ENCODE data around the gene KCNF1. TPM values are rescaled to one million over a fixed set of nuclear protein-coding genes. Genes with fewer than 3 reads are reported as not detected.

KCNF1 gene
- total and polyA plus RNA-seq, 10 of the 15 experiments (the other 5 are each of a cell fraction or from before 2014, with no cell fraction given): not detected

DNA sequence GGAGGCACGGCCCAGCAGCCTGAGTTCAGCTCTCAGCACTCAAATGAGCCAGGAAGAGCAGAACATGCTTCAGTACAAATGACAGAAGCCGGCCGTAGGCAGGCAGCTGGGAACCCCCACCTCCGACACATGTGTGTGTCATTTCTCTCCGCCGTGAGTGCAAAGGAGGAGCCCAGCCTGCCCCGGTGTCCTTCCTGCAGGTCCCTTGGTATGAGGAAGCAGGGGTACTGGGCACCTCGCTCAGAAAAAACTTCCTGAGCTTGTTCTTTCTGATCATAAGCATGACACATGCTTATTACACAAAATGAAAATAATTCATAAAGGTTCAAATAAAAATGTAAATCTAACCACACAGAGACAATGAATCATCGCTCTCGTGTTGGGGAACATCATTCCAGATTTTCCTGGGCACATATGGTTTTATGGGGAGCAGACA, 35.3 kb downstream of the KCNF1 start:
- Histone ChIP-seq H3K4me2 (ENCODE audit: control insufficient read depth, insufficient read depth) (no peak overlapping the region), H3K9me3 (replicated peaks; ENCODE audit: control insufficient read depth, insufficient read depth, low read length) (no peaks in the 10 kb centered on the region; the same call in 2 of the 3 replicates), H3K27me3 (replicated peaks in 1 of 2; ENCODE audit: control insufficient read depth in 2 of 2, insufficient read depth in 2 of 2, low read length in 1 of 2) (no peaks in the 10 kb centered on the region; a peak in 1 of 4 replicates), H3K4me3 (no peak overlapping the region), H3K9ac (ENCODE audit: control insufficient read depth, insufficient read depth, low read length) (no peak overlapping the region), H3K79me2 (ENCODE audit: control insufficient read depth, insufficient read depth, low read length) (no peaks in the 10 kb centered on the region), H2AFZ (ENCODE audit: control insufficient read depth, low read depth, low read length) (no peak overlapping the region), H3K27ac (ENCODE audit: control insufficient read depth, insufficient read depth) (no peak overlapping the region), H4K20me1 (ENCODE audit: control insufficient read depth, insufficient read depth) (no peaks in the 10 kb centered on the region), H3K36me3 (ENCODE audit: control insufficient read depth in 2 of 2, insufficient read depth in 2 of 2, low read length in 1 of 2) (no peaks in the 10 kb centered on the region), H3K4me1 (ENCODE audit: control insufficient read depth, insufficient read depth, low read length) (no peaks in the 10 kb centered on the region)
- ATAC-seq (no peak), FAIRE-seq (no peak), DNase-seq (ENCODE audit: low read depth, low spot score) (no peak)
- intact Hi-C loops (cut with micrococcal nuclease; ENCODE audit: unreplicated experiment): no loop called here
- ChIA-PET POLR2A (no interaction called here), SMC1A (ENCODE audit: uncharacterized antibody, unreplicated experiment) (no interaction called here), RAD21 (ENCODE audit: unreplicated experiment) (no interaction called here), CTCF (no interaction called here)
- no TSS peak for BruUV-seq (replicated peaks)
- in situ Hi-C loops (cut with MboI): no loop called here
- WGBS (ENCODE audit: insufficient coverage, insufficient replicate concordance, low lambda C conversion rate, missing lambda C conversion rate): 2% methylated on average over 10 of the region's 10 CpGs
- TF ChIP-seq ZNF384 (IDR thresholded peaks at IDR 0.05; ENCODE audit: borderline replicate concordance, low read depth, low read length) (no peak), HDGF (IDR thresholded peaks at IDR 0.05) (no peak), SMC3 (IDR thresholded peaks at IDR 0.05; ENCODE audit: borderline replicate concordance, low read length) (no peak), ETV6 (conservative IDR thresholded peaks at IDR 0.05 in 1 of 2, IDR thresholded peaks at IDR 0.05 in 1 of 2; ENCODE audit: borderline replicate concordance in 1 of 2, low read depth in 1 of 2) (no peak), TAF1 (IDR thresholded peaks at IDR 0.05; ENCODE audit: borderline replicate concordance, low read depth, low read length) (no peak), ATF7 (IDR thresholded peaks at IDR 0.05; ENCODE audit: low read depth) (no peak), NR2F1 (conservative IDR thresholded peaks at IDR 0.05) (no peak), SMAD5 (IDR thresholded peaks at IDR 0.05; ENCODE audit: low read depth) (no peak), POLR2AphosphoS2 (IDR thresholded peaks at IDR 0.05; ENCODE audit: low read depth, low read length) (no peak)
- TF ChIP-seq, protein P1, sequence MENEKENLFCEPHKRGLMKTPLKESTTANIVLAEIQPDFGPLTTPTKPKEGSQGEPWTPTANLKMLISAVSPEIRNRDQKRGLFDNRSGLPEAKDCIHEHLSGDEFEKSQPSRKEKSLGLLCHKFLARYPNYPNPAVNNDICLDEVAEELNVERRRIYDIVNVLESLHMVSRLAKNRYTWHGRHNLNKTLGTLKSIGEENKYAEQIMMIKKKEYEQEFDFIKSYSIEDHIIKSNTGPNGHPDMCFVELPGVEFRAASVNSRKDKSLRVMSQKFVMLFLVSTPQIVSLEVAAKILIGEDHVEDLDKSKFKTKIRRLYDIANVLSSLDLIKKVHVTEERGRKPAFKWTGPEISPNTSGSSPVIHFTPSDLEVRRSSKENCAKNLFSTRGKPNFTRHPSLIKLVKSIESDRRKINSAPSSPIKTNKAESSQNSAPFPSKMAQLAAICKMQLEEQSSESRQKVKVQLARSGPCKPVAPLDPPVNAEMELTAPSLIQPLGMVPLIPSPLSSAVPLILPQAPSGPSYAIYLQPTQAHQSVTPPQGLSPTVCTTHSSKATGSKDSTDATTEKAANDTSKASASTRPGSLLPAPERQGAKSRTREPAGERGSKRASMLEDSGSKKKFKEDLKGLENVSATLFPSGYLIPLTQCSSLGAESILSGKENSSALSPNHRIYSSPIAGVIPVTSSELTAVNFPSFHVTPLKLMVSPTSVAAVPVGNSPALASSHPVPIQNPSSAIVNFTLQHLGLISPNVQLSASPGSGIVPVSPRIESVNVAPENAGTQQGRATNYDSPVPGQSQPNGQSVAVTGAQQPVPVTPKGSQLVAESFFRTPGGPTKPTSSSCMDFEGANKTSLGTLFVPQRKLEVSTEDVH (IDR thresholded peaks at IDR 0.05; ENCODE audit: low read depth, partially characterized antibody): no peak
- TF ChIP-seq, protein P2, sequence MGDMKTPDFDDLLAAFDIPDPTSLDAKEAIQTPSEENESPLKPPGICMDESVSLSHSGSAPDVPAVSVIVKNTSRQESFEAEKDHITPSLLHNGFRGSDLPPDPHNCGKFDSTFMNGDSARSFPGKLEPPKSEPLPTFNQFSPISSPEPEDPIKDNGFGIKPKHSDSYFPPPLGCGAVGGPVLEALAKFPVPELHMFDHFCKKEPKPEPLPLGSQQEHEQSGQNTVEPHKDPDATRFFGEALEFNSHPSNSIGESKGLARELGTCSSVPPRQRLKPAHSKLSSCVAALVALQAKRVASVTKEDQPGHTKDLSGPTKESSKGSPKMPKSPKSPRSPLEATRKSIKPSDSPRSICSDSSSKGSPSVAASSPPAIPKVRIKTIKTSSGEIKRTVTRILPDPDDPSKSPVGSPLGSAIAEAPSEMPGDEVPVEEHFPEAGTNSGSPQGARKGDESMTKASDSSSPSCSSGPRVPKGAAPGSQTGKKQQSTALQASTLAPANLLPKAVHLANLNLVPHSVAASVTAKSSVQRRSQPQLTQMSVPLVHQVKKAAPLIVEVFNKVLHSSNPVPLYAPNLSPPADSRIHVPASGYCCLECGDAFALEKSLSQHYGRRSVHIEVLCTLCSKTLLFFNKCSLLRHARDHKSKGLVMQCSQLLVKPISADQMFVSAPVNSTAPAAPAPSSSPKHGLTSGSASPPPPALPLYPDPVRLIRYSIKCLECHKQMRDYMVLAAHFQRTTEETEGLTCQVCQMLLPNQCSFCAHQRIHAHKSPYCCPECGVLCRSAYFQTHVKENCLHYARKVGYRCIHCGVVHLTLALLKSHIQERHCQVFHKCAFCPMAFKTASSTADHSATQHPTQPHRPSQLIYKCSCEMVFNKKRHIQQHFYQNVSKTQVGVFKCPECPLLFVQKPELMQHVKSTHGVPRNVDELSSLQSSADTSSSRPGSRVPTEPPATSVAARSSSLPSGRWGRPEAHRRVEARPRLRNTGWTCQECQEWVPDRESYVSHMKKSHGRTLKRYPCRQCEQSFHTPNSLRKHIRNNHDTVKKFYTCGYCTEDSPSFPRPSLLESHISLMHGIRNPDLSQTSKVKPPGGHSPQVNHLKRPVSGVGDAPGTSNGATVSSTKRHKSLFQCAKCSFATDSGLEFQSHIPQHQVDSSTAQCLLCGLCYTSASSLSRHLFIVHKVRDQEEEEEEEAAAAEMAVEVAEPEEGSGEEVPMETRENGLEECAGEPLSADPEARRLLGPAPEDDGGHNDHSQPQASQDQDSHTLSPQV (IDR thresholded peaks at IDR 0.05): no peak
- TF ChIP-seq, protein P3, sequence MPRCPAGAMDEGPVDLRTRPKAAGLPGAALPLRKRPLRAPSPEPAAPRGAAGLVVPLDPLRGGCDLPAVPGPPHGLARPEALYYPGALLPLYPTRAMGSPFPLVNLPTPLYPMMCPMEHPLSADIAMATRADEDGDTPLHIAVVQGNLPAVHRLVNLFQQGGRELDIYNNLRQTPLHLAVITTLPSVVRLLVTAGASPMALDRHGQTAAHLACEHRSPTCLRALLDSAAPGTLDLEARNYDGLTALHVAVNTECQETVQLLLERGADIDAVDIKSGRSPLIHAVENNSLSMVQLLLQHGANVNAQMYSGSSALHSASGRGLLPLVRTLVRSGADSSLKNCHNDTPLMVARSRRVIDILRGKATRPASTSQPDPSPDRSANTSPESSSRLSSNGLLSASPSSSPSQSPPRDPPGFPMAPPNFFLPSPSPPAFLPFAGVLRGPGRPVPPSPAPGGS (IDR thresholded peaks at IDR 0.05; ENCODE audit: borderline replicate concordance, insufficient read depth, low read depth, low read length, poor library complexity, severe bottlenecking): no peak
- TF ChIP-seq, protein P4, sequence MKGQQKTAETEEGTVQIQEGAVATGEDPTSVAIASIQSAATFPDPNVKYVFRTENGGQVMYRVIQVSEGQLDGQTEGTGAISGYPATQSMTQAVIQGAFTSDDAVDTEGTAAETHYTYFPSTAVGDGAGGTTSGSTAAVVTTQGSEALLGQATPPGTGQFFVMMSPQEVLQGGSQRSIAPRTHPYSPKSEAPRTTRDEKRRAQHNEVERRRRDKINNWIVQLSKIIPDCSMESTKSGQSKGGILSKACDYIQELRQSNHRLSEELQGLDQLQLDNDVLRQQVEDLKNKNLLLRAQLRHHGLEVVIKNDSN (IDR thresholded peaks at IDR 0.05; ENCODE audit: borderline replicate concordance, extremely low read length, insufficient read depth, low read depth, low read length): no peak
